Fibroblast of lung (primary cell): Measurements from ENCODE around the gene GZMB.

Experiments used
- EZH2 ChIP-seq: IDR thresholded peaks from 2 replicates; pipeline ENCODE4 v1.5.1; 2012; ENCODE audit warnings: low read length, control low read depth, mild to moderate bottlenecking; ENCODE audit errors: missing control alignments
- TF ChIP-seq, protein P1 (sequence below), 2 donors: IDR thresholded peaks in 1 of 2; conservative IDR thresholded peaks in 1 of 2; 1 replicate in 1 of 2; 2 replicates in 1 of 2; pipeline ENCODE4 v1.5.1; 2011 to 2012; ENCODE audit warnings: low read length in 2 of 2, control low read depth in 1 of 2, inconsistent platforms in 1 of 2, low read depth in 1 of 2, mild to moderate bottlenecking in 1 of 2

DNA sequence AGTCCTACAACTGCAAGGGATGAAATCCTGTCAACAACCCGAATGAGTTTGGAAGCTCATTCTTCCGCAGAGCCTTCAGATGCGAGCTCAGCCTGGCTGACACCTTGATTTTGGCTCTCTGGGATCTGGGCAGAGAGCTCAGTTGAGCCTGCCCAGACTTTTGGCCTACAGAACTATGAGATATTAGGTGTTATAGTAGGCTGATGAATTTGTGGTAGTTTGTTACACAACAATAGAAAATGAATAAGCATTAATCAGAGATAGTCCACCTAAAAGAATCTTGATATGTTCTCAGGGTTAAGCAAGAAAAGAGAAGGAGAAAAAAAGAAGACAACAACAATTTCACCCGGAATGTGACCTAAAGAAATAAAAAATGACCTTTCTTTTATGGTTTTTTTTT is 30.4 kb upstream of the GZMB start:
- TF ChIP-seq, protein P1, sequence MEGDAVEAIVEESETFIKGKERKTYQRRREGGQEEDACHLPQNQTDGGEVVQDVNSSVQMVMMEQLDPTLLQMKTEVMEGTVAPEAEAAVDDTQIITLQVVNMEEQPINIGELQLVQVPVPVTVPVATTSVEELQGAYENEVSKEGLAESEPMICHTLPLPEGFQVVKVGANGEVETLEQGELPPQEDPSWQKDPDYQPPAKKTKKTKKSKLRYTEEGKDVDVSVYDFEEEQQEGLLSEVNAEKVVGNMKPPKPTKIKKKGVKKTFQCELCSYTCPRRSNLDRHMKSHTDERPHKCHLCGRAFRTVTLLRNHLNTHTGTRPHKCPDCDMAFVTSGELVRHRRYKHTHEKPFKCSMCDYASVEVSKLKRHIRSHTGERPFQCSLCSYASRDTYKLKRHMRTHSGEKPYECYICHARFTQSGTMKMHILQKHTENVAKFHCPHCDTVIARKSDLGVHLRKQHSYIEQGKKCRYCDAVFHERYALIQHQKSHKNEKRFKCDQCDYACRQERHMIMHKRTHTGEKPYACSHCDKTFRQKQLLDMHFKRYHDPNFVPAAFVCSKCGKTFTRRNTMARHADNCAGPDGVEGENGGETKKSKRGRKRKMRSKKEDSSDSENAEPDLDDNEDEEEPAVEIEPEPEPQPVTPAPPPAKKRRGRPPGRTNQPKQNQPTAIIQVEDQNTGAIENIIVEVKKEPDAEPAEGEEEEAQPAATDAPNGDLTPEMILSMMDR (conservative IDR thresholded peaks at IDR 0.05 in 1 of 2, IDR thresholded peaks at IDR 0.05 in 1 of 2; ENCODE audit: low read depth in 1 of 2, low read length in 2 of 2), result no peak
- TF ChIP-seq EZH2, result no peak
